ENCODE results near the gene MAP3K6. TPM values are rescaled to one million over a fixed set of nuclear protein-coding genes. Genes with fewer than 3 reads are reported as not detected.

The MAP3K6 gene
- total RNA-seq, 1 experiment from 2014 or later: 7.7 TPM

GRCh38 chr1:27365372-27366112, 1.2 kb downstream of the MAP3K6 start:
- TF ChIP-seq CTCF (conservative IDR thresholded peaks at IDR 0.05): no peak
- Histone ChIP-seq H2BK15ac (ENCODE audit: low read depth, low read length) (no peak overlapping the region), H3K14ac (ENCODE audit: insufficient read depth, low read length) (no peak overlapping the region; the same call in 1 of the 2 replicates), H2AFZ (ENCODE audit: low read length) (no peak overlapping the region), H2BK12ac (ENCODE audit: insufficient read length, low read depth, low read length) (no peak overlapping the region), H3T11ph (ENCODE audit: low read length) (no peak overlapping the region), H3K23me2 (ENCODE audit: insufficient read length, low read depth, low read length, poor library complexity, severe bottlenecking) (peaks cover 15% of the 10 kb centered on the region), H2BK5ac (ENCODE audit: insufficient read length, low read length) (no peak overlapping the region), H3K27me3 (ENCODE audit: insufficient read depth, low read length) (peaks cover 4% of the 10 kb centered on the region; the same call in 1 of the 2 replicates), H3K56ac (ENCODE audit: insufficient read length, low read depth, low read length) (no peak overlapping the region), H3K4me1 (ENCODE audit: insufficient read depth, low read length) (no peaks in the 10 kb centered on the region; the same call in 1 of the 2 replicates), H4K91ac (ENCODE audit: insufficient read length, low read depth, low read length) (no peak overlapping the region), H3K9ac (ENCODE audit: extremely low read depth, insufficient read length, low read length) (no peak overlapping the region), H3K18ac (ENCODE audit: insufficient read length, low read depth, low read length) (peak overlapping the region; percentile 23), H3K4me2 (ENCODE audit: insufficient read depth, insufficient read length, low read length) (peak overlapping the region; percentile 79), H3K9me3 (ENCODE audit: control insufficient read depth, low read depth, low read length) (no peaks in the 10 kb centered on the region), H3K27ac (ENCODE audit: insufficient read length, low read depth, low read length) (no peak overlapping the region), H4K8ac (replicated peaks; ENCODE audit: insufficient read length, low read depth, low read length) (no peak overlapping the region), H2BK20ac (ENCODE audit: low read depth, low read length, poor library complexity, severe bottlenecking) (no peak overlapping the region), H2AK5ac (ENCODE audit: insufficient read length, low read length) (no peak overlapping the region), H3K79me2 (ENCODE audit: insufficient read depth, low read length) (no peaks in the 10 kb centered on the region), H2BK120ac (ENCODE audit: low read depth, low read length, poor library complexity, severe bottlenecking) (no peak overlapping the region), H4K20me1 (ENCODE audit: control insufficient read depth, insufficient read depth, insufficient read length) (peaks cover 2% of the 10 kb centered on the region), H3K4ac (ENCODE audit: low read depth, low read length) (no peak overlapping the region), H4K5ac (ENCODE audit: insufficient read length, low read depth, low read length) (no peak overlapping the region), H3K23ac (ENCODE audit: insufficient read length, low read depth, low read length) (no peak overlapping the region), H3K79me1 (ENCODE audit: insufficient read depth, low read depth, low read length, poor library complexity, severe bottlenecking) (no peaks in the 10 kb centered on the region)
- peak; percentile 93 for DNase-seq
- Mint-ChIP-seq H3K27ac (peak overlapping the region; percentile 85 to 91 (median 87); a peak in 5 of 7 replicates), H3K9me3 (no peaks in the 10 kb centered on the region), H3K36me3 (ENCODE audit: insufficient read depth in 1 of 3, low read depth in 3 of 3) (no peaks in the 10 kb centered on the region; a peak in 1 of 7 replicates), H3K4me3 (peak overlapping the region; percentile 78 to 93), H3K4me1 (peaks cover 16 to 33% of the 10 kb centered on the region in 2 experiments), H3K27me3 (ENCODE audit: low read depth) (peaks cover 38% of the 10 kb centered on the region)
- no CpG with 5 or more reads among the region's 40 CpGs for WGBS (ENCODE audit: extremely low coverage, insufficient read length, low lambda C conversion rate)

Measured in H9 (cell line).